Endothelial cell of umbilical vein (primary cell): ENCODE measurements around the gene SH3GL1. TPM values are rescaled to one million over a fixed set of nuclear protein-coding genes. Genes with fewer than 3 reads are reported as not detected.

Source experiments
- BruUV-seq: library from RNA; stranded (reverse); fragments of 400-500 nt; replicated peaks from 2 replicates; lab custom pipeline; 2021; lab: Mats Ljungman, UMichigan
- CTCF ChIA-PET: fragments of 300-600, 350-600 bp; sonication (Branson Sonifier 250); formaldehyde crosslinking; loops from one replicate; lab custom pipeline; 2021; ENCODE audit warnings: antibody characterized with exemption, inconsistent platforms; lab: Charles Lee
- POLR2A ChIA-PET: fragments of 300-600, 350-600 bp; sonication (Branson Sonifier 250); formaldehyde crosslinking; loops from one replicate; lab custom pipeline; 2021; ENCODE audit warnings: antibody characterized with exemption, inconsistent platforms; lab: Charles Lee
- DNase-seq: peaks from one replicate; pipeline ENCODE4 v3.0.0-alpha.2; 2011; ENCODE audit warnings: low read depth, low spot score
- FAIRE-seq: peaks from 2 replicates; lab custom pipeline; 2011; peaks lifted over from hg19 to GRCh38; lab: Jason Lieb, UNC
- H2AFZ ChIP-seq: 2 replicates; pipeline ENCODE4 v1.6.0; 2012; ENCODE audit warnings: low read depth, low read length, control low read depth, inconsistent platforms
- H3K27ac ChIP-seq: 2 replicates; pipeline ENCODE4 v1.5.1; 2011; ENCODE audit warnings: low read depth, mild to moderate bottlenecking, control low read depth, low read length, moderate library complexity; ENCODE audit not compliant: insufficient read depth
- H3K27me3 ChIP-seq, 2 experiments: 2 replicates each; pipeline versions ENCODE4 v1.6.0 to v1.6.1; 2011; ENCODE audit warnings: low read length in 2 of 2, mixed read lengths in 1 of 2; ENCODE audit not compliant: control insufficient read depth in 2 of 2, insufficient read depth in 2 of 2
- H3K36me3 ChIP-seq, 2 experiments: 2 replicates in 1 of 2; 3 replicates in 1 of 2; pipeline ENCODE4 v1.5.1; 2011; ENCODE audit warnings: low read length in 2 of 2, mild to moderate bottlenecking in 1 of 2, moderate library complexity in 1 of 2; ENCODE audit not compliant: control insufficient read depth in 2 of 2, insufficient read depth in 2 of 2; ENCODE audit errors: extremely low read depth in 1 of 2
- H3K4me1 ChIP-seq: 3 replicates; pipeline ENCODE4 v1.5.1; 2011; ENCODE audit warnings: mild to moderate bottlenecking, low read length; ENCODE audit not compliant: control insufficient read depth, insufficient read depth; ENCODE audit errors: extremely low read depth
- H3K4me2 ChIP-seq: 2 replicates; pipeline ENCODE4 v1.6.1; 2011; ENCODE audit warnings: low read length, control low read depth, mixed read lengths; ENCODE audit not compliant: insufficient read depth
- H3K4me3 ChIP-seq, 3 experiments: fragments of 200-600 bp in 1 of 3; sonication (generic), shearing (Covaris generic) in 1 of 3; replicated peaks in 1 of 3; 2 replicates each; pipeline ENCODE4 v1.5.1; 2011 to 2016; ENCODE audit warnings: control low read depth in 3 of 3, low read length in 3 of 3, mild to moderate bottlenecking in 2 of 3, inconsistent platforms in 1 of 3, low read depth in 1 of 3, moderate library complexity in 1 of 3; ENCODE audit not compliant: insufficient read depth in 1 of 3
- H3K79me2 ChIP-seq: 2 replicates; pipeline ENCODE4 v1.6.0; 2012; ENCODE audit warnings: low read length, inconsistent platforms; ENCODE audit not compliant: control insufficient read depth, insufficient read depth
- H3K9ac ChIP-seq: replicated peaks from 2 replicates; pipeline ENCODE3; 2011; ENCODE audit warnings: low read length, control low read depth; ENCODE audit not compliant: insufficient read depth; ENCODE audit errors: extremely low read depth
- H3K9me1 ChIP-seq: replicated peaks from 3 replicates; pipeline ENCODE4 v1.6.0; 2011; ENCODE audit warnings: mild to moderate bottlenecking, low read length; ENCODE audit not compliant: control insufficient read depth, insufficient read depth; ENCODE audit errors: extremely low read depth
- H3K9me3 ChIP-seq: replicated peaks from 2 replicates; pipeline ENCODE4 v1.5.1; 2012; ENCODE audit warnings: low read length, inconsistent platforms; ENCODE audit not compliant: control insufficient read depth, insufficient read depth
- H4K20me1 ChIP-seq: replicated peaks from 2 replicates; pipeline ENCODE3; 2011; ENCODE audit warnings: mild to moderate bottlenecking, low read length; ENCODE audit not compliant: control insufficient read depth, insufficient read depth; ENCODE audit errors: extremely low read depth
- EZH2 ChIP-seq: IDR thresholded peaks from 2 replicates; pipeline ENCODE4 v1.6.1; 2012; ENCODE audit warnings: borderline replicate concordance, low read depth, mild to moderate bottlenecking, moderate library complexity, low read length, inconsistent platforms; ENCODE audit not compliant: severe bottlenecking
- FOS ChIP-seq: IDR thresholded peaks from 2 replicates; pipeline ENCODE4 v1.6.1; 2011; ENCODE audit warnings: mild to moderate bottlenecking, low read length, moderate library complexity, borderline replicate concordance; ENCODE audit not compliant: insufficient read depth
- GATA2 ChIP-seq: IDR thresholded peaks from 2 replicates; pipeline ENCODE4 v1.7.0; 2011; ENCODE audit warnings: low read depth, mild to moderate bottlenecking, moderate library complexity, mixed read lengths, low read length; ENCODE audit not compliant: insufficient read length, insufficient read depth
- JUN ChIP-seq: IDR thresholded peaks from 2 replicates; pipeline ENCODE4 v1.6.1; 2011; ENCODE audit warnings: borderline replicate concordance, low read depth; ENCODE audit not compliant: insufficient read length, insufficient read depth
- MYC ChIP-seq: IDR thresholded peaks from one replicate; pipeline ENCODE4 v1.6.1; 2011; ENCODE audit warnings: mild to moderate bottlenecking, low read depth, low read length
- POLR2A ChIP-seq: IDR thresholded peaks from 2 replicates; pipeline ENCODE4 v1.6.1; 2012; ENCODE audit warnings: low read depth, mild to moderate bottlenecking, control low read depth, low read length
- POLR2AphosphoS5 ChIP-seq: IDR thresholded peaks from 2 replicates; pipeline ENCODE4 v1.6.1; 2012; ENCODE audit warnings: low read depth, mild to moderate bottlenecking, control low read depth, low read length, moderate library complexity; ENCODE audit not compliant: insufficient read depth
- dilution Hi-C: fragments of 300-500 bp; cut with MboI; formaldehyde crosslinking; loops from one replicate; pipeline ENCODE4 v1.15.0; 2019; ENCODE audit warnings: low sequenced_read_pairs; ENCODE audit not compliant: extremely low pct_ligation_motif_present
- intact Hi-C: fragments of 100-400 bp; cut with micrococcal nuclease; formaldehyde crosslinking; loops from one replicate; pipeline ENCODE4 v1.10.0; 2022
- polyA plus RNA-seq, 4 experiments: library from polyadenylated mRNA; depleted of rRNA in 3 of 4; stranded (reverse) in 3 of 4; unstranded in 1 of 4; fragments of >200 nt; gene quantifications; 2 replicates each; pipeline versions ENCODE4 v1.2.1 to v1.2.3, GENCODE V29; 2011 to 2012; ENCODE audit warnings: missing spikeins in 1 of 4
- total RNA-seq: library from RNA; stranded (reverse); gene quantifications from 2 replicates; pipeline ENCODE4 v1.2.3, GENCODE V29; 2021
- TF ChIP-seq, protein P1 (sequence below): IDR thresholded peaks from 2 replicates; pipeline ENCODE4 v1.6.1; 2011; ENCODE audit not compliant: insufficient read depth, insufficient read length
- TF ChIP-seq, protein P2 (sequence below), 2 donors: IDR thresholded peaks; 1 replicate in 1 of 2; 2 replicates in 1 of 2; pipeline ENCODE4 v1.5.1; 2011; ENCODE audit warnings: low read length in 2 of 2, mild to moderate bottlenecking in 2 of 2, moderate library complexity in 2 of 2, control low read depth in 1 of 2, inconsistent platforms in 1 of 2, low read depth in 1 of 2; ENCODE audit not compliant: insufficient read depth in 1 of 2; ENCODE audit errors: extremely low read depth in 1 of 2

Gene SH3GL1
- total and polyA plus RNA-seq, 2 donors (not counting 3 experiments of a cell fraction or from before 2014, with no cell fraction given): 143 to 145 TPM

DNA sequence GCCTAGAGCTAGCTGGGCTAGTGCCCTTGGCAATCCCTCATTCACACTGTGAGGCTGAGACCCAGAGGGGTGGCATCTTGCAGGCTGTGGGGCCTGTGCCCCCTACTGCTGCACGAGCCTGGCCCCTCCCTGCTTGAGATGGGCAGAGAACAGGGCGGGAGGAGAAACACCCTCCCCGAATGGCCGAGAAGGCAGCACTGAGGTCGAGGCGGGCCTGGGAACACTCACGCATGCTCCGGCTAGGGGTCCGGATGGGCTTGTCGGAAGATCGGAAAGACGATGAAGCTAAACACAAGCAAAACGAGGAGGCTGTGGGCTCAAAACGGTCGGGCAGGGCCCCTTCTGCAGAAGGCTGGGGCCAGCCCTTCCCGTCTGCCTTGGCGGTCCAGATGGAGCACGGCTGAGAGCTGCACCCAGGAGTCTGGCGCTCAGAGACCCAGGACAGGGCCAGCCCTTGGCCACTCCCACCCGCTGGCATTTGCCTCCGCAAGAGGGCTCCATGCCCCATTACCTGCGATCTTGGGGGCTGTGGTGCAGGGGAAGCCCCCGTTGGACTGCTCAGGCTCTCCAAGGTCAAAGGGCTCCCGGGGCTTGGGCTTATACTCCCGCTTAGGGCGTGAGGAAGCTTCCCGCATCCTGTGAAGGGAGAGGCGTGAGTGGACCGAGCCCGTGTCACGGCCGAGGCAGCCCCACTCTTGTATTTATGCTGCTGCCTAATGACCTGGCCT lies 38.1 kb downstream of the SH3GL1 start:
- Histone ChIP-seq H3K9me3 (no peaks in the 10 kb centered on the region), H3K79me2 (peaks cover under 1% of the 10 kb centered on the region), H3K27ac (no peak overlapping the region), H3K27me3 (no peaks in the 10 kb centered on the region), H2AFZ (no peak overlapping the region), H3K4me3 (no peak overlapping the region), H3K9me1 (no peaks in the 10 kb centered on the region), H3K4me2 (no peak overlapping the region), H3K9ac (no peak overlapping the region), H4K20me1 (no peaks in the 10 kb centered on the region), H3K4me1 (no peaks in the 10 kb centered on the region), H3K36me3 (peaks cover 5 to 73% of the 10 kb centered on the region in 2 experiments)
- DNase-seq: no peak
- FAIRE-seq: no peak
- CTCF ChIA-PET: interaction anchor here (2.6 kb wide), 1 partner anchor 9 kb away, joined by 12 read pairs; no protein-coding TSS in a partner anchor
- dilution Hi-C loops (loop anchor here (10.0 kb wide), 1 partner anchor 53 kb away; no protein-coding TSS in a partner anchor), intact Hi-C loops (no loop called here)
- TF ChIP-seq JUN: no peak
- TF ChIP-seq FOS: no peak
- TF ChIP-seq, protein P1, sequence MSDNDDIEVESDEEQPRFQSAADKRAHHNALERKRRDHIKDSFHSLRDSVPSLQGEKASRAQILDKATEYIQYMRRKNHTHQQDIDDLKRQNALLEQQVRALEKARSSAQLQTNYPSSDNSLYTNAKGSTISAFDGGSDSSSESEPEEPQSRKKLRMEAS: no peak
- TF ChIP-seq MYC: no peak
- TF ChIP-seq POLR2AphosphoS5: no peak
- TF ChIP-seq EZH2: no peak
- no peak for TF ChIP-seq POLR2A
- TF ChIP-seq GATA2: no peak
- TF ChIP-seq, protein P2, sequence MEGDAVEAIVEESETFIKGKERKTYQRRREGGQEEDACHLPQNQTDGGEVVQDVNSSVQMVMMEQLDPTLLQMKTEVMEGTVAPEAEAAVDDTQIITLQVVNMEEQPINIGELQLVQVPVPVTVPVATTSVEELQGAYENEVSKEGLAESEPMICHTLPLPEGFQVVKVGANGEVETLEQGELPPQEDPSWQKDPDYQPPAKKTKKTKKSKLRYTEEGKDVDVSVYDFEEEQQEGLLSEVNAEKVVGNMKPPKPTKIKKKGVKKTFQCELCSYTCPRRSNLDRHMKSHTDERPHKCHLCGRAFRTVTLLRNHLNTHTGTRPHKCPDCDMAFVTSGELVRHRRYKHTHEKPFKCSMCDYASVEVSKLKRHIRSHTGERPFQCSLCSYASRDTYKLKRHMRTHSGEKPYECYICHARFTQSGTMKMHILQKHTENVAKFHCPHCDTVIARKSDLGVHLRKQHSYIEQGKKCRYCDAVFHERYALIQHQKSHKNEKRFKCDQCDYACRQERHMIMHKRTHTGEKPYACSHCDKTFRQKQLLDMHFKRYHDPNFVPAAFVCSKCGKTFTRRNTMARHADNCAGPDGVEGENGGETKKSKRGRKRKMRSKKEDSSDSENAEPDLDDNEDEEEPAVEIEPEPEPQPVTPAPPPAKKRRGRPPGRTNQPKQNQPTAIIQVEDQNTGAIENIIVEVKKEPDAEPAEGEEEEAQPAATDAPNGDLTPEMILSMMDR (IDR thresholded peaks at IDR 0.05; ENCODE audit: extremely low read depth in 1 of 2, insufficient read depth in 1 of 2, low read depth in 1 of 2, low read length in 2 of 2): no peak
- BruUV-seq: no TSS peak
- POLR2A ChIA-PET: no interaction called here
